Trophoblast cell (in vitro differentiated cells and primary cell): Measurements from ENCODE around the gene KLHDC8B.

Source experiments
- DNase-seq, 2 donors: peaks; one replicate each; pipeline ENCODE4 v3.0.0-alpha.2; 2016
- H2AFZ ChIP-seq: 2 replicates; pipeline ENCODE4 v1.6.1; 2013; ENCODE audit warnings: low read length, moderate library complexity, mild to moderate bottlenecking; ENCODE audit not compliant: insufficient read depth, poor library complexity
- H2AK5ac ChIP-seq: 2 replicates; pipeline ENCODE4 v1.6.1; 2013; ENCODE audit warnings: mild to moderate bottlenecking, low read length
- H2BK120ac ChIP-seq: 2 replicates; pipeline ENCODE4 v1.6.1; 2013; ENCODE audit warnings: low read length, mild to moderate bottlenecking, moderate library complexity; ENCODE audit not compliant: insufficient read depth, poor library complexity
- H2BK12ac ChIP-seq: 2 replicates; pipeline ENCODE4 v1.6.1; 2013; ENCODE audit warnings: mild to moderate bottlenecking, low read length, moderate library complexity
- H2BK5ac ChIP-seq: 2 replicates; pipeline ENCODE4 v1.6.1; 2013; ENCODE audit warnings: low read length, low read depth, moderate library complexity, mild to moderate bottlenecking; ENCODE audit not compliant: poor library complexity
- H3K14ac ChIP-seq: 2 replicates; pipeline ENCODE4 v1.6.1; 2013; ENCODE audit warnings: mild to moderate bottlenecking, low read length
- H3K18ac ChIP-seq: 2 replicates; pipeline ENCODE4 v1.6.1; 2013; ENCODE audit warnings: mild to moderate bottlenecking, low read length
- H3K23ac ChIP-seq: 2 replicates; pipeline ENCODE4 v1.6.1; 2013; ENCODE audit warnings: low read length
- H3K27ac ChIP-seq: 2 replicates; pipeline ENCODE4 v1.5.1; 2013; ENCODE audit warnings: low read depth, mild to moderate bottlenecking, inconsistent platforms, low read length, moderate library complexity
- H3K27me3 ChIP-seq: 2 replicates; pipeline ENCODE4 v1.6.1; 2013; ENCODE audit warnings: inconsistent platforms, mild to moderate bottlenecking, low read length, moderate library complexity; ENCODE audit not compliant: insufficient read depth
- H3K36me3 ChIP-seq, 2 experiments: 1 replicate in 1 of 2; 2 replicates in 1 of 2; pipeline ENCODE4 v1.6.1; 2013; ENCODE audit warnings: low read length in 2 of 2, mild to moderate bottlenecking in 2 of 2, moderate library complexity in 1 of 2; ENCODE audit not compliant: insufficient read depth in 2 of 2, control insufficient read depth in 1 of 2
- H3K4ac ChIP-seq: 2 replicates; pipeline ENCODE4 v1.6.1; 2013; ENCODE audit warnings: low read depth, mild to moderate bottlenecking, low read length, moderate library complexity
- H3K4me1 ChIP-seq, 2 experiments: 1 replicate in 1 of 2; 2 replicates in 1 of 2; pipeline ENCODE4 v1.6.1; 2013; ENCODE audit warnings: low read length in 2 of 2, mild to moderate bottlenecking in 2 of 2, moderate library complexity in 1 of 2; ENCODE audit not compliant: insufficient read depth in 2 of 2, control insufficient read depth in 1 of 2
- H3K4me2 ChIP-seq: 2 replicates; pipeline ENCODE4 v1.6.1; 2013; ENCODE audit warnings: inconsistent platforms, mild to moderate bottlenecking, low read length, moderate library complexity
- H3K4me3 ChIP-seq: 2 replicates; pipeline ENCODE4 v1.5.1; 2013; ENCODE audit warnings: mild to moderate bottlenecking, low read depth, low read length, inconsistent platforms
- H3K79me1 ChIP-seq: one replicate; pipeline ENCODE4 v1.6.1; 2013; ENCODE audit warnings: low read length
- H3K79me2 ChIP-seq: 2 replicates; pipeline ENCODE4 v1.6.1; 2013; ENCODE audit warnings: low read length, mild to moderate bottlenecking; ENCODE audit not compliant: control insufficient read depth, insufficient read depth, poor library complexity
- H3K9ac ChIP-seq: 2 replicates; pipeline ENCODE4 v1.6.1; 2013; ENCODE audit warnings: mild to moderate bottlenecking, low read length
- H3K9me3 ChIP-seq: 2 replicates; pipeline ENCODE4 v1.6.1; 2013; ENCODE audit warnings: low read depth, mild to moderate bottlenecking, control low read depth, inconsistent platforms, low read length; ENCODE audit not compliant: insufficient read depth
- H4K12ac ChIP-seq: 2 replicates; pipeline ENCODE4 v1.6.1; 2013; ENCODE audit warnings: low read depth, mild to moderate bottlenecking, low read length, moderate library complexity
- H4K8ac ChIP-seq: 2 replicates; pipeline ENCODE4 v1.6.1; 2013; ENCODE audit warnings: low read depth, mild to moderate bottlenecking, low read length, moderate library complexity
- H4K91ac ChIP-seq: one replicate; pipeline ENCODE4 v1.6.1; 2013; ENCODE audit warnings: low read depth, mild to moderate bottlenecking, low read length, moderate library complexity
- WGBS: extraction: QIAGEN DNeasy Blood & Tissue Kit; methylation state at CpG from one replicate; pipeline ENCODE4 v1.1.7; 2013; ENCODE audit warnings: missing lambda C conversion rate; ENCODE audit not compliant: insufficient read length, insufficient coverage; ENCODE audit errors: extremely low coverage; 5-methylcytosine and 5-hydroxymethylcytosine counted together

The KLHDC8B gene

GRCh38 chr3:49173792-49174170 is 2.4 kb downstream of the KLHDC8B start:
- no peak overlapping the region for H4K12ac ChIP-seq
- WGBS = no CpG with 5 or more reads among the region's 4 CpGs

GRCh38 chr3:49174397-49174985 is 3.1 kb downstream of the KLHDC8B start:
- Histone ChIP-seq H3K4me1 (peaks cover 21 to 27% of the 10 kb centered on the region in 2 experiments), H2BK120ac (no peak overlapping the region), H2AFZ (no peak overlapping the region), H2AK5ac (no peak overlapping the region), H2BK12ac (no peak overlapping the region), H3K36me3 (peaks cover 20 to 23% of the 10 kb centered on the region in 2 experiments), H3K14ac (no peak overlapping the region), H3K4ac (no peak overlapping the region), H2BK5ac (no peak overlapping the region), H3K4me3 (no peak overlapping the region), H3K23ac (no peak overlapping the region), H3K79me2 (peaks cover 4% of the 10 kb centered on the region), H3K9ac (no peak overlapping the region), H4K12ac (no peak overlapping the region), H3K9me3 (no peaks in the 10 kb centered on the region), H4K91ac (no peak overlapping the region), H3K4me2 (no peak overlapping the region), H4K8ac (no peak overlapping the region), H3K18ac (no peak overlapping the region), H3K79me1 (peaks cover 12% of the 10 kb centered on the region), H3K27ac (no peak overlapping the region), H3K27me3 (no peaks in the 10 kb centered on the region)
- no peak for DNase-seq
- WGBS = no CpG with 5 or more reads among the region's 9 CpGs

More at GRCh38 chr3:49173792-49174170, 2.4 kb downstream of the KLHDC8B start:
- H2BK12ac ChIP-seq = no peak overlapping the region
- H4K91ac ChIP-seq = no peak overlapping the region
- peak overlapping the region; percentile 22 for H3K4me2 ChIP-seq
- H3K18ac ChIP-seq = no peak overlapping the region
- no peak overlapping the region for H3K14ac ChIP-seq
- peaks cover 4% of the 10 kb centered on the region for H3K79me2 ChIP-seq
- no peak overlapping the region for H2BK5ac ChIP-seq
- H3K23ac ChIP-seq = no peak overlapping the region
- H3K9me3 ChIP-seq = no peaks in the 10 kb centered on the region
- H2BK120ac ChIP-seq = no peak overlapping the region
- peaks cover 20 to 23% of the 10 kb centered on the region in 2 experiments for H3K36me3 ChIP-seq
- H3K4ac ChIP-seq = no peak overlapping the region
- peaks cover 12% of the 10 kb centered on the region for H3K79me1 ChIP-seq
- H4K8ac ChIP-seq = peak overlapping the region; percentile 2
- no peaks in the 10 kb centered on the region for H3K27me3 ChIP-seq
- H3K27ac ChIP-seq = no peak overlapping the region
- H2AK5ac ChIP-seq = no peak overlapping the region
- peaks cover 21 to 27% of the 10 kb centered on the region in 2 experiments for H3K4me1 ChIP-seq
- H2AFZ ChIP-seq = no peak overlapping the region
- DNase-seq = no peak
- H3K4me3 ChIP-seq = no peak overlapping the region
- no peak overlapping the region for H3K9ac ChIP-seq

GRCh38 chr3:49175530-49175929 is 4.1 kb downstream of the KLHDC8B start:
- no peak overlapping the region for H3K14ac ChIP-seq
- H4K91ac ChIP-seq = no peak overlapping the region
- no peak for DNase-seq
- H2BK5ac ChIP-seq = no peak overlapping the region
- H2AFZ ChIP-seq = no peak overlapping the region
- no peak overlapping the region for H3K18ac ChIP-seq
- WGBS = no CpG with 5 or more reads among the region's 8 CpGs
- no peak overlapping the region for H2BK120ac ChIP-seq
- no peak overlapping the region for H3K23ac ChIP-seq
- peaks cover 12% of the 10 kb centered on the region for H3K79me1 ChIP-seq
- H3K27ac ChIP-seq = no peak overlapping the region
- H3K4me1 ChIP-seq = peaks cover 21 to 27% of the 10 kb centered on the region in 2 experiments
- no peak overlapping the region for H4K12ac ChIP-seq
- no peak overlapping the region for H3K9ac ChIP-seq
- peaks cover 4% of the 10 kb centered on the region for H3K79me2 ChIP-seq
- no peak overlapping the region for H2AK5ac ChIP-seq
- H2BK12ac ChIP-seq = no peak overlapping the region
- H3K4ac ChIP-seq = no peak overlapping the region
- H3K36me3 ChIP-seq = peaks cover 20 to 23% of the 10 kb centered on the region in 2 experiments
- H4K8ac ChIP-seq = no peak overlapping the region
- no peaks in the 10 kb centered on the region for H3K27me3 ChIP-seq
- H3K9me3 ChIP-seq = no peaks in the 10 kb centered on the region
- H3K4me3 ChIP-seq = no peak overlapping the region
- no peak overlapping the region for H3K4me2 ChIP-seq

GRCh38 chr3:49177073-49177472 is 5.7 kb downstream of the KLHDC8B start:
- H3K18ac ChIP-seq = no peak overlapping the region
- H4K8ac ChIP-seq = no peak overlapping the region
- no peaks in the 10 kb centered on the region for H3K79me2 ChIP-seq
- H2BK120ac ChIP-seq = no peak overlapping the region
- no peak overlapping the region for H4K91ac ChIP-seq
- H4K12ac ChIP-seq = no peak overlapping the region
- WGBS = no CpG with 5 or more reads among the region's 2 CpGs
- no peak overlapping the region for H2BK12ac ChIP-seq
- peaks cover 20 to 23% of the 10 kb centered on the region in 2 experiments for H3K36me3 ChIP-seq
- H3K27me3 ChIP-seq = no peaks in the 10 kb centered on the region
- no peak overlapping the region for H2AK5ac ChIP-seq
- H2BK5ac ChIP-seq = no peak overlapping the region
- DNase-seq = no peak
- no peak overlapping the region for H2AFZ ChIP-seq
- H3K4me3 ChIP-seq = no peak overlapping the region
- H3K23ac ChIP-seq = no peak overlapping the region
- H3K79me1 ChIP-seq = peaks cover 4% of the 10 kb centered on the region
- H3K9me3 ChIP-seq = peaks cover 2% of the 10 kb centered on the region
- H3K4me2 ChIP-seq = no peak overlapping the region
- H3K9ac ChIP-seq = no peak overlapping the region
- H3K4ac ChIP-seq = no peak overlapping the region
- H3K14ac ChIP-seq = no peak overlapping the region
- H3K27ac ChIP-seq = no peak overlapping the region
- peaks cover 19 to 22% of the 10 kb centered on the region in 2 experiments for H3K4me1 ChIP-seq
